Effector memory CD4-positive, alpha-beta T cell (primary cell): ENCODE data around the gene TSC22D1.

ENCODE experiments used
- DNase-seq, 3 donors: peaks; one replicate each; pipeline ENCODE4 v3.0.0-alpha.2; 2020
- H3K27ac ChIP-seq: 2 replicates; pipeline ENCODE4 v1.7.0; 2013; ENCODE audit warnings: mild to moderate bottlenecking, low read length, moderate library complexity; ENCODE audit not compliant: insufficient read depth, poor library complexity, severe bottlenecking
- H3K27me3 ChIP-seq: replicated peaks from 2 replicates; pipeline ENCODE4 v1.7.0; 2013; ENCODE audit warnings: mild to moderate bottlenecking, low read length; ENCODE audit not compliant: insufficient read depth, control insufficient read depth, poor library complexity, severe bottlenecking
- H3K36me3 ChIP-seq: 2 replicates; pipeline ENCODE4 v1.7.0; 2013; ENCODE audit warnings: mild to moderate bottlenecking, low read length, moderate library complexity; ENCODE audit not compliant: control insufficient read depth, insufficient read depth
- H3K4me1 ChIP-seq: 2 replicates; pipeline ENCODE4 v1.7.0; 2013; ENCODE audit warnings: low read length, mild to moderate bottlenecking; ENCODE audit not compliant: control insufficient read depth, insufficient read depth, poor library complexity, severe bottlenecking
- H3K4me3 ChIP-seq: 2 replicates; pipeline ENCODE4 v1.7.0; 2013; ENCODE audit warnings: low read length, low read depth, mild to moderate bottlenecking; ENCODE audit not compliant: insufficient read depth, poor library complexity, severe bottlenecking
- H3K9me3 ChIP-seq: 2 replicates; pipeline ENCODE4 v1.7.0; 2013; ENCODE audit warnings: mild to moderate bottlenecking, low read length, moderate library complexity; ENCODE audit not compliant: control insufficient read depth

TSC22D1 gene

GRCh38 chr13:44451126-44451525 is 125.0 kb downstream of the TSC22D1 start:
- DNase-seq = no peak
- Histone ChIP-seq H3K9me3 (no peaks in the 10 kb centered on the region), H3K27me3 (no peaks in the 10 kb centered on the region), H3K27ac (no peak overlapping the region), H3K4me3 (no peak overlapping the region), H3K4me1 (no peaks in the 10 kb centered on the region), H3K36me3 (no peaks in the 10 kb centered on the region)

- Histone ChIP-seq H3K9me3 (no peaks in the 10 kb centered on the region), H3K4me1 (no peaks in the 10 kb centered on the region), H3K36me3 (no peaks in the 10 kb centered on the region), H3K27ac (no peak overlapping the region), H3K4me3 (no peak overlapping the region), H3K27me3 (no peaks in the 10 kb centered on the region)
- no peak for DNase-seq
These were observed 125.9 kb downstream of the TSC22D1 start for GRCh38 chr13:44449999-44450821.

- Histone ChIP-seq H3K4me3 (no peak overlapping the region), H3K27ac (no peak overlapping the region), H3K4me1 (no peaks in the 10 kb centered on the region), H3K36me3 (no peaks in the 10 kb centered on the region), H3K9me3 (no peaks in the 10 kb centered on the region), H3K27me3 (no peaks in the 10 kb centered on the region)
- DNase-seq = no peak
These were observed 127.3 kb downstream of the TSC22D1 start for GRCh38 chr13:44448875-44449274.

GRCh38 chr13:44448373-44448772 is 127.8 kb downstream of the TSC22D1 start:
- no peaks in the 10 kb centered on the region for H3K36me3 ChIP-seq
- no peak overlapping the region for H3K4me3 ChIP-seq
- no peaks in the 10 kb centered on the region for H3K4me1 ChIP-seq
- no peak overlapping the region for H3K27ac ChIP-seq
- DNase-seq = no peak
- H3K9me3 ChIP-seq = no peaks in the 10 kb centered on the region
- no peaks in the 10 kb centered on the region for H3K27me3 ChIP-seq

GRCh38 chr13:44447783-44448321 is 128.3 kb downstream of the TSC22D1 start:
- no peak overlapping the region for H3K27ac ChIP-seq
- no peak overlapping the region for H3K4me3 ChIP-seq
- H3K36me3 ChIP-seq = no peaks in the 10 kb centered on the region
- H3K4me1 ChIP-seq = no peaks in the 10 kb centered on the region
- H3K9me3 ChIP-seq = no peaks in the 10 kb centered on the region
- DNase-seq = no peak
- no peaks in the 10 kb centered on the region for H3K27me3 ChIP-seq

- no peak overlapping the region for H3K27ac ChIP-seq
These were observed 136.0 kb downstream of the TSC22D1 start for GRCh38 chr13:44440046-44440608.

GRCh38 chr13:44439452-44440024 is 136.6 kb downstream of the TSC22D1 start:
- Histone ChIP-seq H3K27me3 (peaks cover 10% of the 10 kb centered on the region), H3K9me3 (no peaks in the 10 kb centered on the region), H3K36me3 (no peaks in the 10 kb centered on the region), H3K4me1 (peaks cover 18% of the 10 kb centered on the region), H3K4me3 (no peak overlapping the region), H3K27ac (no peak overlapping the region)
- no peak for DNase-seq

More at GRCh38 chr13:44440046-44440608, 136.0 kb downstream of the TSC22D1 start:
- no peak for DNase-seq
- Histone ChIP-seq H3K36me3 (no peaks in the 10 kb centered on the region), H3K4me1 (peaks cover 18% of the 10 kb centered on the region), H3K9me3 (no peaks in the 10 kb centered on the region), H3K4me3 (no peak overlapping the region), H3K27me3 (peaks cover 10% of the 10 kb centered on the region)

GRCh38 chr13:44438234-44438579 is 137.9 kb downstream of the TSC22D1 start:
- no peaks in the 10 kb centered on the region for H3K9me3 ChIP-seq
- no peak for DNase-seq
- peaks cover 18% of the 10 kb centered on the region for H3K4me1 ChIP-seq
- no peak overlapping the region for H3K4me3 ChIP-seq
- no peaks in the 10 kb centered on the region for H3K36me3 ChIP-seq
- peaks cover 10% of the 10 kb centered on the region for H3K27me3 ChIP-seq
- no peak overlapping the region for H3K27ac ChIP-seq

GRCh38 chr13:44437356-44438233 is 138.5 kb downstream of the TSC22D1 start:
- Histone ChIP-seq H3K9me3 (no peaks in the 10 kb centered on the region), H3K4me3 (peak overlapping the region; percentile 44), H3K36me3 (no peaks in the 10 kb centered on the region), H3K27me3 (peaks cover 10% of the 10 kb centered on the region), H3K27ac (no peak overlapping the region), H3K4me1 (peaks cover 18% of the 10 kb centered on the region)
- no peak for DNase-seq
